SK-N-SH treated with all-trans-retinoic acid at 6 μM for 48 hours (cell line): ENCODE measurements around the gene ATP13A5.

Experiments
- ATAC-seq: fragments of 200-7000 bp; cut with Tn5 transposase; 3 replicates; pipeline ENCODE4 v1.9.1; 2020; ENCODE audit warnings: mild to moderate bottlenecking, moderate library complexity
- ARNTL ChIP-seq: fragments of 450-650 bp; formaldehyde crosslinking; IDR thresholded peaks from 2 replicates; pipeline ENCODE4 v1.5.0; 2020; ENCODE audit warnings: low read depth, mild to moderate bottlenecking, moderate library complexity, borderline replicate concordance
- BACH2 ChIP-seq: fragments of 250-450 bp; sonication (Bioruptor Pico); IDR thresholded peaks from 2 replicates; pipeline ENCODE4 v1.9.0; 2021; ENCODE audit warnings: mild to moderate bottlenecking, borderline replicate concordance
- CREB5 ChIP-seq: fragments of 250-450 bp; sonication (Bioruptor Pico); IDR thresholded peaks from 2 replicates; pipeline ENCODE4 v1.5.1; 2020; ENCODE audit warnings: low read depth, mild to moderate bottlenecking, moderate library complexity
- CSRNP3 ChIP-seq: fragments of 250-450 bp; sonication (Bioruptor Pico); IDR thresholded peaks from 2 replicates; pipeline ENCODE4 v1.5.1; 2021; ENCODE audit warnings: mild to moderate bottlenecking, moderate library complexity
- GLIS3 ChIP-seq: fragments of 250-450 bp; sonication (Bioruptor Pico); IDR thresholded peaks from 2 replicates; pipeline ENCODE4 v1.5.0; 2020; ENCODE audit warnings: mild to moderate bottlenecking, moderate library complexity
- ISL1 ChIP-seq: fragments of 250-450 bp; sonication (Bioruptor Pico); IDR thresholded peaks from 2 replicates; pipeline ENCODE4 v2.1.2; 2022; ENCODE audit warnings: mild to moderate bottlenecking, moderate library complexity
- OSR1 ChIP-seq: fragments of 250-450 bp; sonication (Bioruptor Pico); IDR thresholded peaks from 2 replicates; pipeline ENCODE4 v1.8.0; 2022; ENCODE audit warnings: moderate library complexity, mild to moderate bottlenecking, inconsistent platforms
- PATZ1 ChIP-seq: fragments of 250-450 bp; sonication (Bioruptor Pico); IDR thresholded peaks from 2 replicates; pipeline ENCODE4 v1.8.0; 2020; ENCODE audit warnings: mild to moderate bottlenecking, moderate library complexity, borderline replicate concordance
- POU6F1 ChIP-seq: fragments of 250-450 bp; sonication (Bioruptor Pico); IDR thresholded peaks from 2 replicates; pipeline ENCODE4 v1.8.0; 2021; ENCODE audit warnings: low read depth, mild to moderate bottlenecking, moderate library complexity, borderline replicate concordance
- PPARA ChIP-seq: fragments of 250-450 bp; sonication (Bioruptor Pico); IDR thresholded peaks from 2 replicates; pipeline ENCODE4 v1.5.0; 2020; ENCODE audit warnings: mild to moderate bottlenecking, borderline replicate concordance
- RARB ChIP-seq: fragments of 250-450 bp; sonication (Bioruptor Pico); IDR thresholded peaks from 2 replicates; pipeline ENCODE4 v1.8.0; 2021; ENCODE audit warnings: mild to moderate bottlenecking, moderate library complexity
- SNAI2 ChIP-seq: fragments of 250-450 bp; sonication (Bioruptor Pico); IDR thresholded peaks from 2 replicates; pipeline ENCODE4 v1.5.0; 2020; ENCODE audit warnings: mild to moderate bottlenecking, moderate library complexity
- TCF4 ChIP-seq: fragments of 250-450 bp; sonication (Bioruptor Pico); IDR thresholded peaks from 2 replicates; pipeline ENCODE4 v1.8.0; 2021; ENCODE audit warnings: mild to moderate bottlenecking, moderate library complexity, borderline replicate concordance
- TOX ChIP-seq: fragments of 250-450 bp; sonication (Bioruptor Pico); IDR thresholded peaks from 2 replicates; pipeline ENCODE4 v1.8.0; 2021; ENCODE audit warnings: mild to moderate bottlenecking, moderate library complexity, borderline replicate concordance
- TSHZ2 ChIP-seq: fragments of 250-450 bp; sonication (Bioruptor Pico); IDR thresholded peaks from 2 replicates; pipeline ENCODE4 v1.5.0; 2020; ENCODE audit warnings: mild to moderate bottlenecking, moderate library complexity
- ZC3H10 ChIP-seq: fragments of 250-450 bp; sonication (Bioruptor Pico); IDR thresholded peaks from 2 replicates; pipeline ENCODE4 v1.5.1; 2021; ENCODE audit warnings: mild to moderate bottlenecking, moderate library complexity
- ZFP3 ChIP-seq: fragments of 250-450 bp; sonication (Bioruptor Pico); IDR thresholded peaks from 2 replicates; pipeline ENCODE4 v1.5.0; 2020; ENCODE audit warnings: mild to moderate bottlenecking, moderate library complexity
- ZFP30 ChIP-seq: fragments of 450-650 bp; formaldehyde crosslinking; IDR thresholded peaks from 2 replicates; pipeline ENCODE4 v1.5.0; 2022; ENCODE audit warnings: mild to moderate bottlenecking, moderate library complexity
- ZNF565 ChIP-seq: fragments of 450-650 bp; formaldehyde crosslinking; conservative IDR thresholded peaks from 2 replicates; pipeline ENCODE4 v1.5.0; 2020; ENCODE audit warnings: low read depth, mild to moderate bottlenecking, moderate library complexity
- ZNF70 ChIP-seq: fragments of 450-650 bp; formaldehyde crosslinking; IDR thresholded peaks from 2 replicates; pipeline ENCODE4 v1.5.0; 2020; ENCODE audit warnings: mild to moderate bottlenecking, moderate library complexity
- ZNF8 ChIP-seq: fragments of 450-650 bp; formaldehyde crosslinking; IDR thresholded peaks from 2 replicates; pipeline ENCODE4 v1.5.0; 2020; ENCODE audit warnings: mild to moderate bottlenecking, moderate library complexity

Gene ATP13A5

GRCh38 chr3:193243571-193243970 is 135.0 kb downstream of the ATP13A5 start:
- no peak for ATAC-seq
- TF ChIP-seq GLIS3 (CRISPR knock-in tag) (no peak), RARB (CRISPR knock-in tag) (no peak), SNAI2 (no peak), POU6F1 (CRISPR knock-in tag) (no peak), PATZ1 (CRISPR knock-in tag) (no peak), ZFP30 (CRISPR knock-in tag) (no peak), ZNF565 (CRISPR knock-in tag) (no peak), TSHZ2 (CRISPR knock-in tag) (no peak), ARNTL (CRISPR knock-in tag) (no peak), OSR1 (CRISPR knock-in tag) (no peak), ISL1 (CRISPR knock-in tag) (no peak), ZFP3 (no peak), CSRNP3 (CRISPR knock-in tag) (no peak)

GRCh38 chr3:193241716-193242115 is 136.8 kb downstream of the ATP13A5 start:
- TF ChIP-seq SNAI2 (no peak), ZNF70 (CRISPR knock-in tag) (no peak), ZFP30 (CRISPR knock-in tag) (no peak), TCF4 (CRISPR knock-in tag) (no peak), ISL1 (CRISPR knock-in tag) (no peak), ZNF565 (CRISPR knock-in tag) (no peak), GLIS3 (CRISPR knock-in tag) (no peak), OSR1 (CRISPR knock-in tag) (no peak), ZNF8 (CRISPR knock-in tag) (no peak), ARNTL (CRISPR knock-in tag) (no peak), BACH2 (CRISPR knock-in tag) (no peak), PPARA (no peak), RARB (CRISPR knock-in tag) (no peak), TOX (CRISPR knock-in tag) (no peak), CREB5 (no peak), ZC3H10 (no peak), ZFP3 (no peak), CSRNP3 (CRISPR knock-in tag) (no peak), POU6F1 (CRISPR knock-in tag) (no peak)
- ATAC-seq, result no peak
